GM13977 (cell line): ENCODE data around the gene RNF175.

Experiments
- DNase-seq: peaks from one replicate; pipeline ENCODE4 v3.0.0; 2012; ENCODE audit warnings: low spot score
- in situ Hi-C: fragments of 300-500 bp; cut with MboI; formaldehyde crosslinking; loops from one replicate; pipeline ENCODE4 v1.12.0; 2022; ENCODE audit warnings: low sequenced_read_pairs, low pct_unique_long_range_greater_than_20kb, mixed read lengths, inconsistent platforms; ENCODE audit not compliant: unreplicated experiment
- TF ChIP-seq, protein P1 (sequence below): IDR thresholded peaks from 2 replicates; pipeline ENCODE4 v1.5.1; 2012; ENCODE audit warnings: mild to moderate bottlenecking, control low read depth; ENCODE audit not compliant: insufficient read depth; ENCODE audit errors: extremely low read depth, missing control alignments

The RNF175 gene

DNA sequence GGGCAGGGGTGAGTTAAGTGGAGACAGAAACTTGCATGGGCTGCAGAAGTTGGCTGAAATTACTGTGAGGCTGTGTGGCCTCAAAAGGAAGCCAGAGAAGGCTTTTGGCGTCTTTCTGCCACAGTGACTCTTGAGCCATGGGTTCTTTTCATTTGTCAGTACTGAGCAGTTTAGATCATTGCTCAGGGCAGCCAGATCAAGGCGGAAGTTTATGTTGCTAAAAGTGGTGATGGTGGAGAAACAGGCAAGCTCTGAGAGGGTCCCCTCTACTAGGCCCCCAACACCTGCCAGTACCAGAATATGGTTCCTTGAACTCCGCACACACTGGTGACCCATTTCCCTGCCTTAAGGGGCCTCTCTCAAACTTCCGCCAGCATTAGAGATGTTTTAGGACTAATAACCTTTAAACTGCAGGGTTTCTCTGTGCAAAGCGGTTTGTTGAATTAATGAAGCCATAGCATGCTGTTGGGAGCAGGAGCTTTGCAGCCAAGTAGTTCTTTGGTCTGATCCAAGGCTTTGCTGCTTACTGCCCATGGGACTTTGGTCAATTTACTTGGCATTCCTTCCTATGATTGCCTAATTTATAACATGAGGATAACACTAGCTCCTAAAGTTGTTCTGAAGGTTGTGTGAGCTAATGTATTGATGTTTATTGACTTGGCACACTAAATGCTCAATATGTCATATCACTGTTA, 34.5 kb downstream of the RNF175 start:
- TF ChIP-seq, protein P1, sequence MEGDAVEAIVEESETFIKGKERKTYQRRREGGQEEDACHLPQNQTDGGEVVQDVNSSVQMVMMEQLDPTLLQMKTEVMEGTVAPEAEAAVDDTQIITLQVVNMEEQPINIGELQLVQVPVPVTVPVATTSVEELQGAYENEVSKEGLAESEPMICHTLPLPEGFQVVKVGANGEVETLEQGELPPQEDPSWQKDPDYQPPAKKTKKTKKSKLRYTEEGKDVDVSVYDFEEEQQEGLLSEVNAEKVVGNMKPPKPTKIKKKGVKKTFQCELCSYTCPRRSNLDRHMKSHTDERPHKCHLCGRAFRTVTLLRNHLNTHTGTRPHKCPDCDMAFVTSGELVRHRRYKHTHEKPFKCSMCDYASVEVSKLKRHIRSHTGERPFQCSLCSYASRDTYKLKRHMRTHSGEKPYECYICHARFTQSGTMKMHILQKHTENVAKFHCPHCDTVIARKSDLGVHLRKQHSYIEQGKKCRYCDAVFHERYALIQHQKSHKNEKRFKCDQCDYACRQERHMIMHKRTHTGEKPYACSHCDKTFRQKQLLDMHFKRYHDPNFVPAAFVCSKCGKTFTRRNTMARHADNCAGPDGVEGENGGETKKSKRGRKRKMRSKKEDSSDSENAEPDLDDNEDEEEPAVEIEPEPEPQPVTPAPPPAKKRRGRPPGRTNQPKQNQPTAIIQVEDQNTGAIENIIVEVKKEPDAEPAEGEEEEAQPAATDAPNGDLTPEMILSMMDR, result no peak
- DNase-seq, result no peak
- in situ Hi-C loops, result no loop called here

DNA sequence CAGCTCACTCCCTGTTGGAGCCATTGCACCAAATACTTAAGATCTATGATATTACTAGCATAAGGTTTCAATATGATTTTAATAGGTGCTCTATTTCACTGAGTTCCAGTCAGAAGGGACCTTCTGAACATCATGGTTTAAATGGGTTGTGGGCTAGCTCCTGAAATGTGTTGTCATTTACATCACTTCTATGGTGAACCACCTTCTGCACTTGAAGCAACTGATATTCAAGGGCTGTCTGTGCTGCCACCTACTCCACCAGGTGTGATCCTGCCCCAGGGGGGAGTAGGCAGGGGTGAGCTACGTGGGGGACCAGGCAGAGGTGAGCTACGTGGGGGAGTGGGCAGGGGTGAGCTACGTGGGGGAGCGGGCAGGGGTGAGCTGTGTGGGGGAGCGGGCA, 35.2 kb downstream of the RNF175 start:
- DNase-seq, result no peak
- TF ChIP-seq, protein P1, result no peak
- in situ Hi-C loops, result no loop called here

DNA sequence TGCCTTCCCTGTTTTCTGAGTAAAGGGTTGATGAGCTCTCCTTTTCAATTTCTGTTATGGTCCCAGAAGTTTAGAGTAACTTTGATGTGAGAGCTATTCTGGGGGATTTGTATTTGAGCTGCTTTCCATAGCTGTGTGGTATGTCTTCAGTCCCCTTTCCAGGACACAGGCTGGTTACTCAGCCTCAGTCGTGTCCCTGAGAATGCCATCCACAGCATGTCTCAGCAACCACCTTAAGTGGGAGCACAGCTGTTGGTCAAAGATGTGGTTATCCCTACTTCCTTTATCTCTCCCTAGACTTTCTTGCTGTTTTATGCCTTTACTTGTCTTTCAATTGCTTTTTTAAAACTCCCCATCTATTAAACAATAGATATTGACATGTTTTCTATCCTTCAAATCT, 37.8 kb downstream of the RNF175 start:
- TF ChIP-seq, protein P1, result no peak
- DNase-seq, result no peak
- in situ Hi-C loops, result no loop called here

DNA sequence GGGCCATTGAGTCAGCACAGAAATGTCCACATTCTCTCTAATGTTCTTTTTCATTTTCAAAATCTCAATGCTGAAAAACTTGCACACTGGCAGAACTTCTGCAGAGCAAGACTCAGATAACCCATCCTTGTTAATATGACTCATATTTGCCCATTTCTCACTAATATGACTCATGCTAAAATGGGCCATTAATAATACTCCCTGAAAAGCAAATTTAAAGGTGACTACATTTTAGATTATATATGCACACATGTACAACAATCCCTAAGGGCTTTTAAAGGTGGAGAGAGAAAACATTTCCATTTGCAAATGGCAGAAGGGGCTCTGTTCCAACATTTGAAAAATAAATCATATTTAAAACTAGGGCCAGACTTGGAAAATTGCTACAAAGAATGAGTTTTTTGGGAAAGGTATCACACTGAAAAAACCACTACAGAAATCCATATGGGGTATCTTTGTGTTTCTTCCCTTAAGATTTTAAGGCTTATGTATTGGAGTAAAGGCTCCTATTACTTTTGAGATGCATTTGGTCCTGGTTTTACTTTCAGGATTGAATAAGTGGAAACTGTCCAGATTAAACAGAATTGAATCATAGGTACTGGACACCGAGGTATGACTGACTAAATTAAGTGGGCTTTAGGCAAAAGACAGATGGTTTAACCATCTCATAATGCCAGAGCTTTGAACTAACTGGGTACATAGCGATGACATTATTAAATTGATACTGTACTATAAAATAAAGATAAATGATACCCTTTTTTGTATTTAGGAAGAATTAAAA, 45.8 kb downstream of the RNF175 start:
- in situ Hi-C loops, result no loop called here
- TF ChIP-seq, protein P1, result no peak
- DNase-seq, result no peak

DNA sequence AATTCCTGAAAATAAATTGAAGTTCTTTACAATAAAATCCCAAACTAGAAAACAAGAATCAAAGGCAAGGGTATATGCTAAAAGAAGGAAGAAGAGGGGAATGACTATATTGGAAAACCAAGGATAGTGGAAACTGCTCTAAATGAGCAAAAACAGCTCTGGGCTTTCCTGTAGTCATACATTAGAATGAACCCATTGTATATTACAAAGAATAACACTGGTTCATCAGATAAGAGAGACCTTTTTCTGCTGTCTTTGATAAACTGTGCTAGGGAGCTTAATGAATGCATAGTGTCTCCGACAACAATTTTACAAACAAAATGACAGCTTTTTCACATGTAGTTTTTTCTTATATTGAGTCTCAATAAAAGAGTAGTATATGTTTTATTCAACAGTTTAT, 49.1 kb downstream of the RNF175 start:
- TF ChIP-seq, protein P1, result no peak
- no peak for DNase-seq
- in situ Hi-C loops, result no loop called here

DNA sequence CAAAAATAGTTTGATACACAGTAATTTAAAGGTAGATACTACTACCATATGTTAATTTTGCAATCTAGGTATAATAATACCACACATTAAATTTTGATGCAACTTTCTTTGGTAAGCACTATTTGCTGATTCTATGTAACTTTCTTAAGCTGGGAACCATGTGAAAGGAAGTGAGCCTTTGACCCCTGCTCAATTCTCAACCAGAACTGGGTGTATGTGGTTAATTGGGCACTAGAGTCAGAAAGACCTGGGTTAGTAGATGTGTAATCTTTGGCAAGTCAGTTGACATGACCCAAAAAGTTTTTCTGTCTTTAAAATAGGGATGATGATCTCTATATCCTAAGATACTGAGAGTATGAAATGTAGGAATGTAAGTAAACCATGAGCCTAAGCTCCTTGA, 53.3 kb downstream of the RNF175 start:
- no peak for DNase-seq
- TF ChIP-seq, protein P1, result no peak
- in situ Hi-C loops, result no loop called here
